GM13977 (cell line): ENCODE measurements around the gene KCNH4.
A peak's percentile ranks its signal among the peaks of the same experiment; 100 is the strongest.

Experiments used
- DNase-seq: peaks from one replicate; pipeline ENCODE4 v3.0.0; 2012; ENCODE audit warnings: low spot score
- in situ Hi-C: fragments of 300-500 bp; cut with MboI; formaldehyde crosslinking; loops from one replicate; pipeline ENCODE4 v1.12.0; 2022; ENCODE audit warnings: low sequenced_read_pairs, low pct_unique_long_range_greater_than_20kb, mixed read lengths, inconsistent platforms; ENCODE audit not compliant: unreplicated experiment
- TF ChIP-seq, protein P1 (sequence below): IDR thresholded peaks from 2 replicates; pipeline ENCODE4 v1.5.1; 2012; ENCODE audit warnings: mild to moderate bottlenecking, control low read depth; ENCODE audit not compliant: insufficient read depth; ENCODE audit errors: extremely low read depth, missing control alignments

The KCNH4 gene

DNA sequence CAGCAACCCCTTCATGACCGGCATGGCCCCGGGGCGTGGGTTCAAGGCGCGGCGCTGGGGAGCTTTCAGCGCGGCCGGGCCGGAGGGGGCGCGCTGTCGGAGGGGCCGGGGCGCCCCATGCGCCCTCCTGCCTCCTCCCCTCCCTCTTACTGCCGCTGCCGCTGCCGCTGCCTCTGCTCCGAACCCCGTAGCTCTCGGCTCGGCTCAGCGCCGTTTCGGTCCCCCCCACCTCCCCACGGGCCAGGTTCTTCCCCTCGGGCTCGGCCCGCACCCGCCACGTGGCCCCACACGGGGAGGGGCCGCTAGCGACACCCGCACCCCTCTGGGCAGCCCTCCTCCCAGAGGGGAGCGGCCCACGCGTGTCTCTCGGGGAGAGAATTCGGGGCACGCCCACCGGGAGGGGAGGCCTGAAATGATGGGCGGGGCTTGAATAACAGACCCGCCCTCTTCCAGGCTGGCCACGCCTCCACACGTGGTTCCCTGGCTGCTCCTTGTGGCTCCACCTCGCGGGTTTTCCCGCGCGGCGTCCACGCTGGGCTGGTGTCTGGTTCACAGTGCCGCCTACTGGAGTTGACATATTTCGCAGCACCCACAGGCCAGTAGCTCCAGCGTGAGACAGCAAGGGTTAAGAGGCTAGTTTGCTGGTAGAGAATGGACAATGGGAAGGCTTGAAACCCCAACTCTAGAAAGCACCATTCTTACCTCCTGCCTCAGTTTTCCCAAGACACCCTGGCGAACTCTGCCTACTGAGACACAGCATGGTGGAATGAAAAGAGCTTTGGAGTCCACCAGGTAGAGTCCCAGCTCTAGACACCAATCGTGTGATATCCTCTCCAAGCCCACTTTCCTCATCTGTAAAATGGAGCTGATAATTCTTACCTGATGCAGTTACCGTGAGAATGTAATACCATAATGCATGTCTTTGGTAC, at the start of gene KCNH4:
Gene KCNH4 (minus strand): TSS at position 221 of the 929 bp plus-strand sequence. CDS start 197 bp downstream, at position 24.
- TF ChIP-seq, protein P1, sequence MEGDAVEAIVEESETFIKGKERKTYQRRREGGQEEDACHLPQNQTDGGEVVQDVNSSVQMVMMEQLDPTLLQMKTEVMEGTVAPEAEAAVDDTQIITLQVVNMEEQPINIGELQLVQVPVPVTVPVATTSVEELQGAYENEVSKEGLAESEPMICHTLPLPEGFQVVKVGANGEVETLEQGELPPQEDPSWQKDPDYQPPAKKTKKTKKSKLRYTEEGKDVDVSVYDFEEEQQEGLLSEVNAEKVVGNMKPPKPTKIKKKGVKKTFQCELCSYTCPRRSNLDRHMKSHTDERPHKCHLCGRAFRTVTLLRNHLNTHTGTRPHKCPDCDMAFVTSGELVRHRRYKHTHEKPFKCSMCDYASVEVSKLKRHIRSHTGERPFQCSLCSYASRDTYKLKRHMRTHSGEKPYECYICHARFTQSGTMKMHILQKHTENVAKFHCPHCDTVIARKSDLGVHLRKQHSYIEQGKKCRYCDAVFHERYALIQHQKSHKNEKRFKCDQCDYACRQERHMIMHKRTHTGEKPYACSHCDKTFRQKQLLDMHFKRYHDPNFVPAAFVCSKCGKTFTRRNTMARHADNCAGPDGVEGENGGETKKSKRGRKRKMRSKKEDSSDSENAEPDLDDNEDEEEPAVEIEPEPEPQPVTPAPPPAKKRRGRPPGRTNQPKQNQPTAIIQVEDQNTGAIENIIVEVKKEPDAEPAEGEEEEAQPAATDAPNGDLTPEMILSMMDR: peak; percentile 85
- DNase-seq: peak; percentile 97
- in situ Hi-C loops: no loop called here

DNA sequence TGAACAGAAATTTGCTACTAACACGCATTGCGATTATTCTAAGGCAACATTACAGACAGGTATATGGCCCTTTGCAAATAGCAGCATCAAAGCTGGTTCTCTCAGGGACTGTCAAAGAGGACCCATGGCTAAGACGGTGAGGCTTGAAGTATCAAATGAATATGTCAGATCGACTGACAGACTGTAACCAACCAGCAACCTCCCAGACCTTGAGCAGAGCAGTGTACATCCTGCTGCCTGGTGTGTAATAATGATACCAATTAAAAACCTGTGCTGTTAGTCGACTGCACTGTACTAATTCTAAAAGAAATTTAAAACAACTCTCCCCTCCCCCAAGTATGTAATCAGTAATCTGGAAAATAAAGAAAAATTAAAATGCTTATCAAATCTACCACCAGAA, 49.3 kb upstream of the KCNH4 start:
- in situ Hi-C loops: no loop called here
- no peak for DNase-seq
- TF ChIP-seq, protein P1: no peak

DNA sequence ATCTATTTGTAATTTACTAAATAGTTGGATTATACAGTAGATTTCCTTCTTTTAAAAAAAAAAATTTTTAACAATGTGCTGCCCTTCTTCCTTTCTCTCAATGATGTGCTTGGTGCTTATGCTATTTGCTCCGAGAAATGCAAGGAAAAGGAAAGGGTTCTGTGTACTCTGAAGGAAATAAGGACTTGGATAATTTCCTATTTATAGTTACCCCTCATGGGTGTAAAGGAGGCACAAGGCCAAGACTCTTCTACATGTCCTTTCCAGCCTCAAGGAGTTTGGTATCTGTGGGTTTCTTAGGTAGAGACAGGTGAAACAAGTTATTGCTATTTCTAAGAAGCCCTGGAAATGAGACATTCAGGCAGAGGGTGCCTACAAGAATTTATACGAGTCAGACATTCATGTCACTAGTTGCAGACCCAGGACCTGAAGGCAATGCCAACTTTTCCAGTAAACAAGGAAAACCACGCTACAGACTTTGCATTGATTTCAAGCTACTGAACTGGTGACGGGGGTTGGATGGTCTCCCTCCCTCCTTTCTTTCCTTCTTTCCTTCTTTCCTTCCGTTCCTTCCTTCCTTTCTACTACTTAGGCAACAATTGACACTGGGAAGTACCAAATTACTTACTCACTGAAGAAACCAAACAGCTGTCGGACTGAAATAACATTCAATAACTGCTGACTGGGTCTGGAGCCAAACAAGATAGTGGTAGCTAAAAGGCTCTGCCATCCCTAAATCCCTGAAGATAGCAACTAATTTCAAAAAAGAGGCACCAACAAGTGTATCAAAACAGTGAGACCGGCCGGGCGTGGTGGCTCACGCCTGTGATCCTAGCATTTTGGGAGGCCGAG, 47.1 kb upstream of the KCNH4 start:
- DNase-seq: no peak
- in situ Hi-C loops: loop anchor here (10.0 kb wide), 1 partner anchor 277 kb away; no protein-coding TSS in a partner anchor
- TF ChIP-seq, protein P1: no peak

DNA sequence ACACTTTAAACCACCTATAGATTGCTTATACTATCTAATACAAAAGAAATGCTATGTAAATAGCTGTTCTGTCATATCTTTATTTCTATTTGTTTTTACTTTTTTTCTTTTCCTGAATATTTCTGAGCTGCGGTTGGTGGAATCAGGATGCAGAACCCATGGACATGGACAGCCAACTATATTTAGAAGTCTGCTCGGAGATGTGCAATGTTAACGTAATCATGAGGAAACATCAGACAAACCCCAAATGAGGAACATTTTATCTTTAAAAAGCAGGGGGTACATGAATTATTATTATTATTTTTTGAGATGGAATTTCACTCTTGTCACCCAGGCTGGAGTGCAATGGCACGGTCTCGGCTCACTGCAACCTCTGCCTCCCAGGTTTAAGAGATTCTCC, 44.7 kb upstream of the KCNH4 start:
- TF ChIP-seq, protein P1: no peak
- DNase-seq: no peak
- in situ Hi-C loops: loop anchor here (10.0 kb wide), 1 partner anchor 279 kb away; no protein-coding TSS in a partner anchor

DNA sequence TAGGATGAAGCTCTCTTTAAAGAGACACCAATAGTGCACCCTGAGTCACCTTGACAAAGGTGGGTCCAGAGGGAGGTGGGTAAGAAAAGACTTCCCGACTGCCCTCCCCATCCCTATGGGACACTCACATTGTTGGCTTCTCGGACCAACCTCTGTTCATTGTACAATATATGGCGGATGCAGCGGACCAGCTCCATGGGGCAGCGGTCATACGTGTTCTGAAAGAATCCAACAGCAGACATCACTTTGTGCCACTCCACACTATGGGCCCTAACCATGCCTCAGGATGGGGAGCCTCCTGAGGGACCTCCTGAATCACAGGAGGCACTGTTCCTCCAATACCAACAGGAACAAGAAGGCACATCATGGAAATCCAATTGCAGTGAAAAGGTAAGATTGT, 43.7 kb upstream of the KCNH4 start:
- in situ Hi-C loops: loop anchor here (10.0 kb wide), 1 partner anchor 280 kb away; no protein-coding TSS in a partner anchor
- TF ChIP-seq, protein P1: no peak
- DNase-seq: no peak
